NCI-H1436 treated with DMSO at 0.1 percent for 48 hours (cell line): ENCODE measurements around the gene POLR1E.

ENCODE experiments used
- DNase-seq: peaks from one replicate; lab custom pipeline; 2025; lab: John Stamatoyannopoulos, UW

POLR1E gene, protein sequence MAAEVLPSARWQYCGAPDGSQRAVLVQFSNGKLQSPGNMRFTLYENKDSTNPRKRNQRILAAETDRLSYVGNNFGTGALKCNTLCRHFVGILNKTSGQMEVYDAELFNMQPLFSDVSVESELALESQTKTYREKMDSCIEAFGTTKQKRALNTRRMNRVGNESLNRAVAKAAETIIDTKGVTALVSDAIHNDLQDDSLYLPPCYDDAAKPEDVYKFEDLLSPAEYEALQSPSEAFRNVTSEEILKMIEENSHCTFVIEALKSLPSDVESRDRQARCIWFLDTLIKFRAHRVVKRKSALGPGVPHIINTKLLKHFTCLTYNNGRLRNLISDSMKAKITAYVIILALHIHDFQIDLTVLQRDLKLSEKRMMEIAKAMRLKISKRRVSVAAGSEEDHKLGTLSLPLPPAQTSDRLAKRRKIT

DNA sequence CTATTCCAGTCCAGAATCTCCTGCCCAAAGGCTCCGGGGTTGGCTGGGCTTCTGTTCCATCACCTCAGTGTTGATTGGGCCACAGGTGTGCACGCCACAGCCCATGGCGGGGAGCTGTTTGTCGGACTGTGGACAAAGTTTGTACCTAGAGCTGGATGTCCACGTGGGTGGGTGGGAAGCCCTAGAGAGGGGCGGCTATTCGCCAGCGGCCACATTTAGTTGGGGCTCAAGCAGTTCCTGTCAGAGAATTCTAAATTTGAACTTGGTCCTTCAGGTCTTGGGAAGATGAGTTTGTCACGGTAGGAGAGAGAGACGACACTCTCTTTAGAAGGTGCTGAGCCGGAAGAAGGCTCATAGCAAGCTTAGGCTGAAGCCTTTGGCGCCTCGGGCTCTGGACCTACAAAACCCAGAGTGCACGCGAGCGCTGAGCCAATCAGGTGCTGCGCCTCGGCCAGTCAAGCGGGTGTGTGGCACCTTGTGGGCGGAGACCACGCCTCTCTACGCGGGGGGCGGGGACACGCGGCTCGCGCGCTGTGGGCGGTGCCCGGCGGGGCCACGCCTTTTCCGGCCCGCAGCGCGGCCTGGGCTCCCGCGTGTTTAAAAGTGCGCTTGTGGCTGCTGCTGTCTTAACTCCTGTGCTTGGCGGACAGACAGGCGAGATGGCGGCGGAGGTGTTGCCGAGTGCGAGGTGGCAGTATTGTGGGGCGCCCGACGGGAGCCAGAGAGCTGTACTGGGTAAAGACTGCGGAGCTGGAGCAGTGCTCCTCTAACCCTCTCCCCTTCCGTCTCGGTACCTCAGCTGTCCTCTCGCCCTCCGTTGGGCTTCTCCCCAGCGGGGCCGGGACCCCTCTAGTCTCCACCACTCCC lies at the start of gene POLR1E:
Gene POLR1E, plus strand, starts transcription at position 560 of the 867 bp plus-strand sequence. Its CDS starts 100 bp downstream, at position 660.
- DNase-seq = peak; percentile 82

DNA sequence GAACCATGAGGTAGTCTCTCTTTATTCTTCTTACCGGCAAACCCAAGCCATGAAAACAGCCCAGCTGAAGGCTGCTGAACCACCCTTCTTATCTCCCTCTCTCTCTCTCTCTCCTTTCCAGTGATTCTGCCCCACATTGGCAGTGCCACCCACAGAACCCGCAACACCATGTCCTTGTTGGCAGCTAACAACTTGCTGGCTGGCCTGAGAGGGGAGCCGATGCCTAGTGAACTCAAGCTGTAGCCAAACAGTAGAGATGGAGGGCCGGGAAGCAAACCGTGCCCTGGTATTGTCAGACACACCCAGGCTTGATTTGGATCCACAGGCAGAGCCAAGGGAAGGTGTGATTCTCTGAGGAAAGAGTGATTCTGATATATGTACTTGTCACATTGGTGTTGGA lies 49.2 kb upstream of the POLR1E start:
- DNase-seq = no peak

DNA sequence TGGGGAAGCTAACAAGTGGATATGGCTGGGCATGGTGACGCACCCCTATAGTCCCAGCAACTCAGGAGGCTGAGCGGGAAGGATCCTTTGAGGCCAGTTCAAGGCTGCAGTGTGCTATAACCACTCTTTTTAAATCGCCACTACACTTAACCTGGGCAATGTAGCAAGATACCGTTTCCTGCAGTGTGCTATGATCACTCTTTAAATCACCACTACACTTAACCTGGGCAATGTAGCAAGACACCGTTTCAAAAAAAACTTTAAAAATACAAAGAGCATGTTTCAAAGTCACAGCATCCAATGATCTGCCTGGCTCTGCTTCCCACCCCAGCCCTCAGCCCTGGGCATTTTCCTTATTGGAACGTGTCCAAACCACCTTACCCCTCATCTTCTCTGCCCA lies 48.7 kb upstream of the POLR1E start:
- no peak for DNase-seq

DNA sequence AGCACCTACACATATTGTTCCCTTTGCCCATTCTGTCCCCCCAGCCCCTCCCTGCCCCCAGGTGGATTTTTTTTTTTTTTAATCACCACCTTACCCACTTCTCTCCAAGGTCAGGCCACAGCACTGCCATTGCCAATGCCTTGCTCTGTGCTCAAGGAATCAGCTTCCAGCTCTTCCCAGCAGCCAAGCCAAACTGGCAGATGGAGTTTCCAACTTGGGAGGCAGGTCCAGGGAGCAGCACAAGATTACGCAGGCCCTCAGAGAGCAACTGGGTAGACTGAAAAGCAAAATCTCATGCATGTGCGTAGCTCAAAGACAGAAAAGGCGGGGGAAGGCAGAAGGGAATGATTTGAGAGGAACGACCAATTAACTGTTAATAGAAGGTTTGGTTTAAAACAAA lies 48.1 kb upstream of the POLR1E start:
- no peak for DNase-seq

DNA sequence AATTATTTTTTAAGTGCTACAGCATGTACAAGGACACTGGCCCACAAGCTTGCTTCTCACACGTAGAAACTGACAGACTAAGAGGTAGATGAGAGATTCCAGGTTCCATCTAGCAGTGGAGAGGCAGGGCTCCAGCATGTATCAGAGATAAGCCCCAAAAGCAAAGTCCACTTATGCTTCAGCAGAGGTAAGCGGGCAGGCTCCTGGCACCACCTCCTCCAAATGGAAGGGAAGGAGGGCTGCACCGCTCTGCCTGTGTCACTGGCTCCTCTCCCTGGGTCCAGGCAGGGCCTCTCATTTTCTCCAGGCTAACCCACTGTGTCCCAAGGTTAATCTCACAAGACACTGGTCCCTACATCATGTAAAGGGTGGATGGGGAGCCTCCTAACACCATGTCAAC lies 47.4 kb upstream of the POLR1E start:
- DNase-seq = no peak

DNA sequence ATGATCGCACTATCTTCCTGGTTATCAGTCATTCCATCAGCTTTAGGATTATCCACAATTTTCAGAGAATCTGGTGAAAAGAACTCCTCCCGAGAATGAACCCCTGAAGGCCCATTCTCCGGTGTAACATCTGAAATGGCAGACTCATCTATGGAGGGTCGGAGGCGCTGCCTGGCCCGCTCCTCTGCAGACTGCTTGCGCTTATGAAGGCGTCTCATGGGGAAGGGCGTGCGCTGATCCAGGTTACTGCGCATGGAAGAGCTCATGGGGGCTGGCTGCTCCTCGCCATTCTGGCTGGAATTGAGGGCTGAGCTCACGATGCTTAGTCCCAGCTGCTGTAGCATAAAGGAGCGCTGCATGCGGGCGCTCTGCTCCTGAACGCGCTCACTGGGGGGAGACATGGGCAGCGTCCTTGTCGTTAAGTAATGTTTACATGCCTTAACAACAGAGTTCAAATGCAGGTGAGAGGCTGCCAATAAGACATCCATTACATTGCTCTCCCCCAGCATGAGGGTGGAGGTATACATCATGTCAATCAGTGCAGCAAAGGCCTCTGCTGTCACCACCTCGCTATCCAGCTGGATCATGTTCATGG lies 43.9 kb upstream of the POLR1E start:
- no peak for DNase-seq

DNA sequence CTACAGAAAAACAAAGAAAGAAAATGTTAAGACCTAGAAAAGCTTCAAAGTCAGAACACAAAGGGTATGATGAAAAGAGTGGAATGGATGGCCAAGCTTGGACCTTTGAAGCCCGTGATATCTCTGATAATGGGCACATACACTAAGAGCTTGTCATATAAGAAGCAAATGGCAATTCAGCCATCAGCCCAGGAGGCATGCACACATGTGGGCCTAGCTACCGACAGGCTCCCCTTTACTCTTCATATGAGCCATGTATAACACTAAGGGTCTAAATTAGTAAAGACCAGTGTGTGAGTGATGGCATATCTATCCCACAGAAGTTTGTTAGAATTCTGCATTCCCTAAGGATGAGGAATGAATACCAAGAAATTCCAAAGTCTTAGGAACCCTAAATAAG lies 43.2 kb upstream of the POLR1E start:
- DNase-seq = no peak

DNA sequence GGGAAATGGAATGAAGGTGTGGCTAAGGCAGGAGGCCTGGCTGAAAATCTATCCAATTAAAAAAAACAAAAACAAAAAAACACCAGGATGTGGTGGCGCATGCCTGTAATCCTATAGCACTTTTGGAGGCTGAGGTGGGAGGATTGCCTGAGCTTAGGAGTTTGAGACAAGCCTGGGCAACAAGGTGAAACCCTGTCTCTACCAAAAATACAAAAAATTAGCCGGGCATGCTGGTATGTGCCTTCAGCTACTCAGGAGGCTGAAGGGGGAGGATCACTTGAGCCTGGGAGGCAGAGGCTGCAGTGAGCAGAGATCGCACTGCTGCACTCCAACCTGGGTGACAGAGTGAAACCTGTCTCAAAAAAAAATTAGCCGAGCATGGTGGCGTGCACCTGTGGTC lies 42.2 kb upstream of the POLR1E start:
- no peak for DNase-seq

DNA sequence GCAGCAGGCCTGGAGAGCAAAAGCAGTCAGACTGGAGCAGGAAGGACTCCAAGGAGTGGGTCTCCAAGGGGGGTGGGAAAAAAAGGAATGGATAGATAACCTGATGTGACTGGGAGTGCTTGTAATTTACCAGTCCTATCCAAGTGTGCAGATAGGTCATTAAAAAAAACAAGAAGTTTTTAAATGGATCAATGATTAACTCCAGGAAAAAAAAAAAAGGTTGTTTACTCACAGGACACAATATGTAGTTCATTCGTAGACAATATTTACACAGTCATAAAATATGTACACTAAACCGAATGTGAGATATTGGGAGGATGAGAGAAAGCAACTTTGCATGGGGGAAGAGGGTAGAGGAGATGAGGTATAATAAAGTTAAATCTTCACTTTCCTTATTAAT lies 40.9 kb upstream of the POLR1E start:
- no peak for DNase-seq

DNA sequence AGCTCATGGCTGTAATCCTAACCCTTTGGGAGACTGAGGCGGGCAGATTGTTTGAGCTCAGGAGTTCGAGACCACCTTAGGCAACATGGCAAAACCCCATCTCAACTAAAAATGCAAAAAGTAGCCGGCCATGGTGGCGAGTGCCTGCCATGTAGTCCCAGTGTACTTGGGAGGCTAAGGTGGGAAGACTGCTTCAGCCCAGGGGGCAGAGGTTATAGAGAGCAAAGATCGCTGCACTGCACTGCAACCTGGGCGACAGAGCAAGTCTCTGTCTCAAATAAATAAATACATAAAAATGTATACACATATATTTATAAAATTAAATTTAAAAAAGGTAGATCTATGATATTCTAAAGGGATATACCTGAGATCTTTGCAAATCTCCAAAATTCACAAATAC lies 39.9 kb upstream of the POLR1E start:
- no peak for DNase-seq

DNA sequence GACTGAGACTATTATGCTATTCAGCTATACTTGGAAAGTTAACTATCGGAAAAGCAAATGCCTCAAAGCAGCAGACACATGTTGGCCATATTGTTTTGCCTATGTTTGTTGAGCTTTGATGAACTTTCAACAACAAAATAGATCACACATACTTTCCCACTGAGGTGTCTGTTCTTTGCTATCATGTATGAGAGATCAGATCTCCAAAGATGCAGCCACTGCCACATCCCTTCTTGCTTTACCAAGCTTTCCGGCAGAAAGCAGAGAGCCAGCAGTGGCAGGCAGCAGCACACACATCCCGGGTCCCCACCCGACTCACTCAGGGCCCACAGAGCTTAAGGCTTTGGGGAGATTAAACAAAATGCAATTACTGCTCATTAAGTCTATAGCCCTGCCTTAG lies 39.3 kb upstream of the POLR1E start:
- DNase-seq = no peak

DNA sequence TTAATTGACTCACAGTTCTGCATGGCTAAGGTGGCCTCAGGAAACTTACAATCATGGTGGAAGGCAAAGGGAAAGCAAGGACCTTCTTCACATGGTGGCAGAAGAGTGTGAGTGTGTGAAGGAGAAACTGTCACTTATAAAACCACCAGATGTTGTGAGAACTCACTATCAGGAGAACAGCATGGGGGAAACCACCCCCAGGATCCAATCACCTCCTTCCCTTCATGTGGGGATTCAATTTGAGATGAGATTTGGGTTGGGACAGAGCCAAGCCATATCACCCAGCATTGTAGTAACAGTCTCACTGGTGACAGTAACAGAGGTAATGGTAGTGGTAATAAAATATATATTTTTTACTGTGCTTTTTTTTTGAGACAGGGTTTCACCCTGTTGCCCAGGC lies 38.6 kb upstream of the POLR1E start:
- DNase-seq = no peak

DNA sequence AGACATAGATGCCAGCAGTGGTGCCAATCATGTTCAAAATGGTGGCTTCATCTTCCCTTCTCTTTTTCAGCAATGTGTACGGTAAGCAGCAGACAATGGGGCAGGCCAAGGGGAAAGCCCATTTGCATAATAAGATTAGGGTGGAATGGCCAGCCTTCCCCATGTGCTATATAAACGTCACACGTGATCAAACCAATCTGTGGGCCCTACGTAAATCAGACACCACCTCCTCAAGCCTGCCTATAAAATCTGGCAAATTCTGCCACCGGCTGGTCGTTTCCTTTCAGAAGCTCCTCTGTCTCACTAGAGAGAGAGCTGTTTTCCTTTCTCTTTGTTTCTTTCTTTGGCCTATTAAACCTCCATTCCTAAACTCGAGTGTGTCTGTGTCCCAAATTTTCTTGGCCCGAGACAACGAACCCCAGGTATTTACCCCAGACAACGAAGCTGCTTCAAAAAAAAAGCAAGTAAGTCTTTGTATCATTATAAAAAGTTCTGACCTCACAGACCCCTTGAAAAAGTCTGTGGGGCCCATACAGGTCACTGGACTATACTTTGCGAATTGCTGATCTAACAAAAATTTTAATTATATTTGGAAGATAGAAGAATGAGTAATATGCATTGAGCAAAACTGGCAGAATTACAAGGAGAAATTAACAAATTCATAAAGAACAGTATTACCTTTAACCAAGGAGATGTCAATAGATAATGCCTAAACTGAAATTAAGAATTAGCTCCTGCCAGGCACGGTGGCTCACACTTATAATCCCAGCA lies 35.7 kb upstream of the POLR1E start:
- no peak for DNase-seq

DNA sequence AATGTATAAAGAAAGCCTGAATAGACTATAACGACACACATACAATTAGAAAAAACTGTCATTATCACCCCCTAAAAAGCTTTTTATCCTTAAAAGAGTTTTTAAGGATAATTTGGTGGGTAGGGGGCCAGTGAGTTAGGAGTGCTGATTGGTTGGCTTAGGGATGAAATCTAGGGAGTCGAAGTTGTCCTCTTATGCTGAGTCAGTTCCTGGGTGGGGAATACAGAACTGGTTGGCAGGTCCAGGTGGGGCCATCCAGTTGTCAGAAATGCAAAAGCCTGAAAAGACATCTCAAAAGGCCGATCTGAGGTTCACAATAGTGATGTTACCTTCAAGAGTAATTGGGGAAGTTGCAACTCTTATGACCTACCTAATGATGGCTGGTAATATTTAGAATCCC lies 34.1 kb upstream of the POLR1E start:
- no peak for DNase-seq

DNA sequence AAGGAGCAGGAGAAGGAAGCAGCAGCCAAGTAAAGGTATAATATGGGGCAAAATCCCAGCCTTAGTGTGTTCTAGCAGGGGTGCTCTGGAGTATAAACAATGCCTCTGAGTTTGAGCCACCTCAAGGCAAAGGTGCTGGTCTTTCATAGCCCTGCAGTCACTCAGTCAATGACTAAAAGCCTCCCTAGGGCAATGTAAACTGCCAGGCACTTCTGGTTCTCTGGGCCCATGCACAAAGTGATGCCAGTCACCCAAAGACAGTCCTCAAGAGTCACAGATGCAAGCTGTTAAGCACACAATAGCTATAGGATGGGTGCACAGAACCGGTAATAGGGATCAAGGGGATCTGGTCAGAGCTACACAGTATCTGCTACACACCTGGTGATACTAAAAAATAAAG lies 33.1 kb upstream of the POLR1E start:
- no peak for DNase-seq

DNA sequence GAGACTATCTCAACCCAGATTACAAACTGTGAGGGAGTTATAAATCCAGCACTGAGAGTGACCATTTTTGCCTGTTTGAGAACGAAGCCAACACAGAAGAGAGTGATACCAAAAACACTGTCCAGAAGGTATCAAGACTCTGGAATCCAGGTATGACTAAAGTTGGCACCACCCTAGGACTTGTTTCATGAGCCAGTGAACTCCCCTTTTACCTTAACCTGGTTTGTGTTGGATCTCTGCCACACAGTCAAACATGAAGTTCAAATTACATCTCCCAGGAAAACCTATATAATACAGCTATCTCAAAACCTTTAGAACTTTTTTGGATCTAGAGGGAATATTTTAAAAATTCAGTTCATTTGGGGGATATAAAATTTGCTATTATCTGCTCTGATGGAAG lies 31.9 kb upstream of the POLR1E start:
- DNase-seq = no peak

DNA sequence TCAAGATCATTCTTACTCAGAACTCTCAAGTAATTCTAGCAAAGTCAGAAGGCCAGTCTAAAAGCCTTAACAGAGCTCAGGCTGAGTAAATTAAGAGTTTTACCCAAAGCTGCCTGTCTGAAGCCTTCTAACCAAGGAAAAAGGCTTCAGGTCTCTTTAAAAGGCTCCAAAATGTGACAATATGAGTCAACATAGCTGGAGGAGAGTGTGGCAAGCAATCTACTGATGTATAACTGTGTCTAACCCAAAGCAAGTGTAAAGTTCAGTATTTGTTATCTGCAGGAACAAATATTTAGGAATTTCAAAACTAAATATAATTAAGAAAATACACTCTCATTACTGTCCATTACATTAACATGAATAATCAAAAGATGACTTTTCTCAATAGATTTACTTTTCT lies 31.5 kb upstream of the POLR1E start:
- DNase-seq = no peak

DNA sequence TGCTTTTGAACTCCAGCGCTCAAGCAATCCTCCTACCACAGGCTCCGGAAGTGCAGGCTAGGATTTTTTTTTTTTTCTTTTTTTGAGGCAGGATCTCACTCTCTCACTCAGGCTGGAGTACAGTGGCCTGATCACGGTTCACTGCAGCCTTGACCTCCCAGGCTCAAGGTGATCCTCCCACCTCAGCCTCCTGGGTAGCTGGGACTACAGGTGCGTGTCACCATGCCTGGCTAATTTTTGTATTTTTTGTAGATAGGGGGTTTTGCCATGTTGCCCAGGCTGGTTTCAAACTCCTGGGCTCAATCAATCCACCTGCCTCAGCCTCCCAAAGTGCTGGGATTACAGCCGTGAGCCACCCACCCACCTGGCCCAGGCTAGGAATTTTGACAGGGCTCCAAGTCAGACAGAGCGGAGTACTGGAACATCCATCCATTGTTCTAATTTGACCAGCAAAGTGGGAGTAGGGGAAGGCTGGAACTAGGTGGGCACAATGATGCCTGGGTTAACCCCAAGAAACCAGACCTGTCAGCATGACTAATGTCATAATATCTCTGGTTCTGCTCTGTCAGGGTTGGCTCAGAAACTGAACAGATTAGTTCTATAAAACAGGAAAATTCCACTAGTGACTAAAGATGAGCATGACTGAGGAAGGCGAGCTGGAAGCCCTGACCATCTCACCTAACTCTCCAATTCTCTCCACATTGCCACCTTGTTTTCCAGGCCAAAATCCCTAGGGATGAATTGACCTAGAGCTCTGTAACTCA lies 29.7 kb upstream of the POLR1E start:
- no peak for DNase-seq

DNA sequence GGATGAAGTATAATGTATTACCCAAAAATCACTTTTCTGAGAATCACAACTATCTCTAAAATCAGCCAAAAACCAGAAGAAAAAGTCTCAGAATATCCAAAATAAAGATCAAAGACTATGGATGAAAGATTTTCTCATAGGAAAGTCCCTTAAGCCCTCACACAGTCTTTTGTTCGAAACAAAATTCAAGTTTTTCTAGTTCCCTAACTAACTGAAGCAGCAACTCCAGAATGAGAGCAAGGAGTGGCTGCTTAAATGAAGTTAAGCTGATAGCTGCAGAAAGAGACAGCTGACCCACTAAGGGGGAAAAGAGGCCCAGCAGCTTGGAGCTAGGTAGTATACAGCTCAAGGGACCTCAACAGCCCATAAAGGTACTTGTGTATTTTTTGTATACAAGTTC lies 28.9 kb upstream of the POLR1E start:
- DNase-seq = no peak

DNA sequence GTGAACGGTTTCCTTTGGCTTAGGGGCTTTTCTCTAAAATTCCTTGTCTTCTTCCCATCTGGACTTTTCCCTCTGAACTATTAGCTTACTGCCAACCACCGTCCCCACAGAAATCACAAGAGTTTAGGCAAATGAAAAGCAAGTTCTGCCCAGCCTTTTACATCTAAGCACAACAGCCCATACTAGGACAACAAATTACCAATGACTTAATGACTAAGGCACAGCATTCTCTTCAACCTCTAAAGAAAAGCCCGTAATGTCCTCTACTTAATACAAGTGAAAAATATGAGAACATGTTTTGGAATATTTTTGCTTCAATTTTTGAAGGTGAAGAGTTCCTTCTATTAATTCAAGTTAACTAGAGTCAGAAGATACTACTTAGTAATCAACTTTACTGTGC lies 21.7 kb upstream of the POLR1E start:
- DNase-seq = no peak
